IMR-90 (cell line): ENCODE measurements around the gene CAT. TPM values are rescaled to one million over a fixed set of nuclear protein-coding genes. Genes with fewer than 3 reads are reported as not detected.

Experiments
- ATAC-seq: fragments of 200-7000 bp; cut with Tn5 transposase; 2 replicates; pipeline ENCODE4 v1.9.1; 2020; ENCODE audit warnings: low read depth, mild to moderate bottlenecking, moderate library complexity
- BruUV-seq: library from RNA; stranded (reverse); fragments of 400-500 nt; replicated peaks from 2 replicates; lab custom pipeline; 2021; lab: Mats Ljungman, UMichigan
- CTCF ChIA-PET: fragments of 300-600 bp; formaldehyde crosslinking; extraction: SDS; loops from one replicate; lab custom pipeline; 2021; ENCODE audit warnings: antibody characterized with exemption; lab: Yijun Ruan, JAX
- POLR2A ChIA-PET: fragments of 300-600 bp; sonication (Branson Sonifier 250); formaldehyde crosslinking; loops from one replicate; lab custom pipeline; 2022; ENCODE audit warnings: antibody characterized with exemption; ENCODE audit not compliant: unreplicated experiment; lab: Charles Lee
- DNase-seq: peaks from one replicate; pipeline ENCODE4 v3.0.0; 2013
- H2AFZ ChIP-seq: replicated peaks from 2 replicates; pipeline ENCODE3; 2013; ENCODE audit warnings: low read length, mild to moderate bottlenecking; ENCODE audit not compliant: poor library complexity
- H2AK5ac ChIP-seq: 2 replicates; pipeline ENCODE4 v1.6.1; 2013; ENCODE audit warnings: low read depth, low read length, inconsistent platforms
- H2AK9ac ChIP-seq: replicated peaks from 2 replicates; pipeline ENCODE3; 2013; ENCODE audit warnings: mild to moderate bottlenecking, low read depth, low read length, moderate library complexity; ENCODE audit not compliant: poor library complexity
- H2BK120ac ChIP-seq: 2 replicates; pipeline ENCODE4 v1.6.1; 2013; ENCODE audit warnings: low read depth, low read length, inconsistent platforms
- H2BK15ac ChIP-seq: 3 replicates; pipeline ENCODE4 v1.6.1; 2013; ENCODE audit warnings: low read depth, low read length, inconsistent platforms
- H2BK20ac ChIP-seq: 2 replicates; pipeline ENCODE4 v1.6.1; 2013; ENCODE audit warnings: low read depth, mild to moderate bottlenecking, inconsistent platforms, low read length, moderate library complexity
- H2BK5ac ChIP-seq: 2 replicates; pipeline ENCODE4 v1.6.1; 2013; ENCODE audit warnings: mild to moderate bottlenecking, low read depth, low read length, inconsistent platforms; ENCODE audit not compliant: poor library complexity, severe bottlenecking
- H3K14ac ChIP-seq: replicated peaks from 2 replicates; pipeline ENCODE4 v1.6.1; 2013; ENCODE audit warnings: low read depth, low read length, inconsistent platforms
- H3K18ac ChIP-seq: 2 replicates; pipeline ENCODE4 v1.6.1; 2013; ENCODE audit warnings: low read depth, low read length, control low read depth
- H3K23ac ChIP-seq: 2 replicates; pipeline ENCODE4 v1.6.1; 2013; ENCODE audit warnings: low read depth, low read length, inconsistent platforms
- H3K27ac ChIP-seq: 2 replicates; pipeline ENCODE4 v1.5.1; 2013; ENCODE audit warnings: mild to moderate bottlenecking, control low read depth, low read length; ENCODE audit not compliant: insufficient read depth
- H3K27me3 ChIP-seq: 2 replicates; pipeline ENCODE4 v1.6.1; 2013; ENCODE audit warnings: low read length; ENCODE audit not compliant: control insufficient read depth, insufficient read depth
- H3K36me3 ChIP-seq: 2 replicates; pipeline ENCODE4 v1.6.1; 2013; ENCODE audit warnings: low read length, mixed read lengths; ENCODE audit not compliant: control insufficient read depth, insufficient read depth
- H3K4ac ChIP-seq: 2 replicates; pipeline ENCODE4 v1.6.1; 2013; ENCODE audit warnings: low read depth, low read length, inconsistent platforms
- H3K4me1 ChIP-seq: 2 replicates; pipeline ENCODE4 v1.6.1; 2013; ENCODE audit warnings: low read length, mixed read lengths; ENCODE audit not compliant: control insufficient read depth, insufficient read depth
- H3K4me2 ChIP-seq: 2 replicates; pipeline ENCODE4 v1.6.1; 2013; ENCODE audit warnings: low read depth, mild to moderate bottlenecking, control low read depth, low read length, moderate library complexity
- H3K4me3 ChIP-seq: 2 replicates; pipeline ENCODE4 v1.5.1; 2013; ENCODE audit warnings: low read depth, mild to moderate bottlenecking, control low read depth, low read length, moderate library complexity; ENCODE audit not compliant: insufficient read depth
- H3K56ac ChIP-seq: 2 replicates; pipeline ENCODE4 v1.6.1; 2013; ENCODE audit warnings: low read length, inconsistent platforms; ENCODE audit not compliant: insufficient read depth; ENCODE audit errors: extremely low read depth
- H3K79me1 ChIP-seq, 2 experiments: 2 replicates each; pipeline ENCODE4 v1.6.1; 2013; ENCODE audit warnings: low read length in 2 of 2, inconsistent platforms in 1 of 2, low read depth in 1 of 2
- H3K9ac ChIP-seq: 2 replicates; pipeline ENCODE4 v1.6.1; 2013; ENCODE audit warnings: low read depth, low read length, control low read depth
- H3K9me1 ChIP-seq: 2 replicates; pipeline ENCODE4 v1.6.1; 2013; ENCODE audit warnings: low read length, inconsistent platforms; ENCODE audit not compliant: insufficient read depth
- H3K9me3 ChIP-seq: 2 replicates; pipeline ENCODE4 v1.6.1; 2013; ENCODE audit warnings: low read length; ENCODE audit not compliant: control insufficient read depth, insufficient read depth
- H4K20me1 ChIP-seq: 2 replicates; pipeline ENCODE4 v1.6.1; 2013; ENCODE audit warnings: low read length, inconsistent platforms; ENCODE audit not compliant: insufficient read depth
- H4K5ac ChIP-seq: 2 replicates; pipeline ENCODE4 v1.6.1; 2013; ENCODE audit warnings: mild to moderate bottlenecking, low read depth, low read length, control low read depth
- H4K8ac ChIP-seq, 2 experiments: 2 replicates each; pipeline ENCODE4 v1.6.1; 2013; ENCODE audit warnings: low read depth in 2 of 2, low read length in 2 of 2, control low read depth in 1 of 2, inconsistent platforms in 1 of 2
- H4K91ac ChIP-seq: 2 replicates; pipeline ENCODE4 v1.6.1; 2013; ENCODE audit warnings: low read depth, low read length, inconsistent platforms; ENCODE audit not compliant: insufficient read depth
- BHLHE40 ChIP-seq: fragments of 150-350 bp; IDR thresholded peaks from 2 replicates; pipeline ENCODE4 v1.6.1; 2016; ENCODE audit warnings: mild to moderate bottlenecking, low read depth, low read length
- CHD1 ChIP-seq: IDR thresholded peaks from 2 replicates; pipeline ENCODE4 v1.6.1; 2012; ENCODE audit warnings: low read depth, low read length, improper control_type of control experiment
- ELK1 ChIP-seq: fragments of 150-350 bp; IDR thresholded peaks from 2 replicates; pipeline ENCODE4 v1.6.1; 2016; ENCODE audit warnings: low read depth, mild to moderate bottlenecking, low read length, moderate library complexity, borderline replicate concordance
- FOS ChIP-seq: fragments of 150-350 bp; IDR thresholded peaks from 2 replicates; pipeline ENCODE4 v1.6.1; 2016; ENCODE audit warnings: low read depth, low read length
- MAZ ChIP-seq: IDR thresholded peaks from 2 replicates; pipeline ENCODE4 v1.6.1; 2012; ENCODE audit warnings: low read depth, mild to moderate bottlenecking, low read length, improper control_type of control experiment, moderate library complexity, borderline replicate concordance
- POLR2A ChIP-seq: IDR thresholded peaks from 2 replicates; pipeline ENCODE4 v1.6.1; 2012; ENCODE audit warnings: mild to moderate bottlenecking, low read depth, low read length
- RAD21 ChIP-seq: IDR thresholded peaks from 2 replicates; pipeline ENCODE4 v1.6.1; 2012; ENCODE audit warnings: low read length, improper control_type of control experiment
- RFX5 ChIP-seq: IDR thresholded peaks from 2 replicates; pipeline ENCODE4 v1.8.0; 2012; ENCODE audit warnings: low read depth, mild to moderate bottlenecking, low read length, moderate library complexity
- SMC3 ChIP-seq: fragments of 150-350 bp; IDR thresholded peaks from 2 replicates; pipeline ENCODE4 v1.6.1; 2016; ENCODE audit warnings: low read depth, mild to moderate bottlenecking, antibody characterized with exemption, low read length, moderate library complexity
- USF2 ChIP-seq: fragments of 150-350 bp; IDR thresholded peaks from 2 replicates; pipeline ENCODE4 v1.6.1; 2017; ENCODE audit warnings: mild to moderate bottlenecking, antibody characterized with exemption, low read length, low read depth
- WGBS, 2 experiments: methylation state at CpG; one replicate each; pipeline versions ENCODE4 v1.1.5 to v1.1.7; 2013; ENCODE audit warnings: missing lambda C conversion rate in 2 of 2; ENCODE audit not compliant: insufficient read length in 1 of 2; ENCODE audit errors: extremely low coverage in 2 of 2; 5-methylcytosine and 5-hydroxymethylcytosine counted together
- dilution Hi-C: fragments of 300-500 bp; cut with HindIII; formaldehyde crosslinking; loops from one replicate; pipeline ENCODE4 v1.14.3; 2018; ENCODE audit warnings: low sequenced_read_pairs; ENCODE audit not compliant: unreplicated experiment
- in situ Hi-C: fragments of 300-500 bp; cut with MboI; formaldehyde crosslinking; loops from 3 replicates; pipeline ENCODE4 v1.14.3; 2019; ENCODE audit warnings: low sequenced_read_pairs, inconsistent platforms, mixed read lengths
- intact Hi-C: fragments of 100-400 bp; cut with micrococcal nuclease; formaldehyde crosslinking; loops from 2 replicates; pipeline ENCODE4 v1.10.0; 2022
- polyA plus RNA-seq, 3 experiments: library from polyadenylated mRNA; depleted of rRNA; stranded (reverse); fragments of >200 nt; gene quantifications; 2 replicates each; pipeline ENCODE4 v1.2.3, GENCODE V29; 2012; ENCODE audit warnings: low replicate concordance in 1 of 3
- total RNA-seq: library from RNA; depleted of rRNA; stranded (reverse); fragments of >200 nt; gene quantifications from 2 replicates; pipeline ENCODE4 v1.2.3, GENCODE V29; 2012

CAT gene
- total and polyA plus RNA-seq, 2 of the 4 experiments (the other 2 are of a cell fraction) = 52.5 to 80.5 TPM

DNA sequence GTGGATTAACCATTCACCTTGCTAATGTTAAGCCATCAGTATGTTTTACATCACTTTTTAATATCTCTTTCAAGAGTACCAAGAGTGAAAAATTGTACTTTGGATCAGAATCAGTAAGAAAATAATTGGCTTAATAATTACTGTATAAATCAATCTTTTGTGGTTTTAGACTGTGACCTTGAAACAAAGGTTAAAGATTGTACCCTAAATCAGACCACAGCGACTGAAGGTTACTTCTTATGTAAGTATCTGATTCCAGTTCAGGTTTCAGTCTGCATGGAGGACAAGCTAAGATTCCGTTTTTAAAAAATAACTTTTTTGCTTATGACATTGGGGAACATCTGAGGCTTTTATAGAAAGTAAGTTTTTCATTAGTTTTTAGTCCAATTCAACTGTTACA is 18.9 kb downstream of the CAT start:
- Histone ChIP-seq H4K20me1 (no peaks in the 10 kb centered on the region), H2BK5ac (no peak overlapping the region), H3K27ac (no peak overlapping the region), H3K4me2 (no peak overlapping the region), H2BK15ac (no peak overlapping the region), H3K4me1 (no peaks in the 10 kb centered on the region), H4K5ac (no peak overlapping the region), H3K79me1 (no peaks in the 10 kb centered on the region; a peak in 1 of 4 replicates), H3K36me3 (peaks cover 32% of the 10 kb centered on the region), H2AK5ac (no peak overlapping the region), H3K9me1 (peaks cover 3% of the 10 kb centered on the region), H3K9me3 (no peaks in the 10 kb centered on the region), H3K18ac (no peak overlapping the region), H3K14ac (no peak overlapping the region), H3K27me3 (no peaks in the 10 kb centered on the region), H2AFZ (no peak overlapping the region), H3K56ac (no peak overlapping the region), H2BK120ac (no peak overlapping the region), H3K23ac (no peak overlapping the region), H4K8ac (no peak overlapping the region), H4K91ac (no peak overlapping the region), H3K4me3 (no peak overlapping the region), H3K9ac (no peak overlapping the region), H3K4ac (no peak overlapping the region), H2AK9ac (no peak overlapping the region), H2BK20ac (no peak overlapping the region)
- intact Hi-C loops = no loop called here
- in situ Hi-C loops = no loop called here
- no peak for ATAC-seq
- dilution Hi-C loops = no loop called here
- CTCF ChIA-PET = interaction anchor here (0.6 to 0.7 kb wide), 2 partner anchors 11 to 12 kb away, joined by 3 to 4 read pairs; no protein-coding TSS in a partner anchor
- WGBS, 2 experiments = no CpG with 5 or more reads among the region's 2 CpGs
- no peak for DNase-seq
- POLR2A ChIA-PET = no interaction called here
- no TSS peak for BruUV-seq
- TF ChIP-seq SMC3 = no peak
- TF ChIP-seq RFX5 = no peak
- TF ChIP-seq CHD1 = no peak
- TF ChIP-seq ELK1 = no peak
- no peak for TF ChIP-seq USF2
- no peak for TF ChIP-seq FOS
- TF ChIP-seq RAD21 = no peak
- no peak for TF ChIP-seq MAZ
- TF ChIP-seq BHLHE40 = no peak
- no peak for TF ChIP-seq POLR2A
